ENCODE measurements around the gene APBA1. TPM values are rescaled to one million over a fixed set of nuclear protein-coding genes. Genes with fewer than 3 reads are reported as not detected.
"Not testable (repeated sequence)": the region's sequence is repeated elsewhere in the genome, so short reads cannot be mapped to it uniquely, and the experiment has no call there.

APBA1 gene
- total RNA-seq, 1 experiment from 2014 or later, result under 0.01 TPM

DNA sequence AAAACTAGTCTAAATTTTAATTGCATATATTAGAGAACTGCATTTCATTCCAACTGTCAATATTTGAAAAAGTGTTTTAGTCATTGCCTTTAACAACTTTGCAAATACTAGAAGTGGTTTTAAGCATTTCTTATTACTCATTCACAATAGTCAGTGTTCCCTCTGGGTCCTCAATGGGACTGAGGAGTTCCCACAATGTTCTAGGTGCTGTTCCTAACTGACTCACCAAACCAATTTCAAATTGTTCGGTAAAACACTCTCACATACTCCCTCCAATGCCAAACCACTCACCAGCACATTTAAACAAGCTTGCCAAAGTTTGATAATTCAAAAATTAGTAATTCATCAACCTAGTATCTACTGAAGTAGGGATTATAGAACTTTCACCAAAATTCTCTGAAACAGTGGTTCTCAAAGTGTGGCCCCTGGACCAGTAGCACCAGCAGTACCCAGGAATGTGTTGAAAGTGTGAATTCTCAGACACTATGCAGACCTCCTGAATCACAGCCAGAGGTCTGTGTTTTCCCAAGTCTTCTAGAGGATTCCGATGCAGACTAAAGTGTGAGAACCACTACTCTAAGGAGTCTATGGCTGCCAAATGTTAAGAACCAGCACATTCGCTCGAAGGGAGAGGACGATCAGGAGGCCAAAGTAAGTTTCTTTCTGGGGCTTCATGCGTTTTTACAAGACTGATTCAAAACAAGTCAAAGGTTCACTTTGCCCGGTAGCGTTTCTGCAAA lies 72.8 kb downstream of the APBA1 start:
- DNase-seq, result no peak
- Histone ChIP-seq H3K4me3 (no peak overlapping the region), H3K9me3 (no peaks in the 10 kb centered on the region), H3K36me3 (no peaks in the 10 kb centered on the region), H3K27me3 (no peaks in the 10 kb centered on the region)

DNA sequence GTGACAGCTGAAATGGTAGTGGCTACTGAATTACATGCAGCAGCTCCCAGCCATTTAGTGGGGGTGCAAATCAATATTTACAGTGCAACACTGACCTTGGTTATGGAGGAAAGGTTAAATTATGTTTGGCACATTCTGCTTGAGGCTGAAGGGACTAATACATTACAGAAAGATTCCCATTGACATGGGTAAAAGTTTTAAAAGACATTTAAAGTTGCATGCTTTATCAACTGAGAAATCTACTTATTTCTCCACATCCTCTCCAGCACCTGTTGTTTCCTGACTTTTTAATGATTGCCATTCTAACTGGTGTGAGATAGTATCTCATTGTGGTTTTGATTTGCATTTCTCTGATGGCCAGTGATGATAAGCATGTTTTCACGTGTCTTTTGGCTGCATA lies 75.3 kb downstream of the APBA1 start:
- not testable (repeated sequence) for H3K9me3 ChIP-seq, H3K36me3 ChIP-seq, H3K27me3 ChIP-seq, H3K4me3 ChIP-seq, DNase-seq

DNA sequence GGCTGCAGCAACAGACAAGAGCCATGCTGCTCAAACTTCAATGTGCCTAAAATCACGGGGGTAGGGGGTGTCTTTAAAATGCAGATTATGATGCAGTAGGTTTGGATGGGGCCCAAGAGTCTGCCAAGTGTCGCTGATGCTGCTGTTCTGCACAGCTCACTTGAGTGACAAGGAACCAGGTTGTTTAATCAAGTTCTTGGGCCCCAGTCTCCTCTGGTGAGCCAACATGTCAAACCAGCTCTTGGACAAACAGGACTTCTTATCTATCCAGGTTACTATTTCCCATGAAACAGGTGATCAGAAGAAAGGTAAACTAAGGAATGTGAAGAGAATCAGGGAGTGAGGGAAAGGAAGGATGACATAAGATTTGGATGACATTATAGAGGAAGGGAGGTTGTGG lies 78.0 kb downstream of the APBA1 start:
- H3K4me3 ChIP-seq, result no peak overlapping the region
- no peaks in the 10 kb centered on the region for H3K36me3 ChIP-seq
- no peaks in the 10 kb centered on the region for H3K9me3 ChIP-seq
- no peak for DNase-seq
- no peaks in the 10 kb centered on the region for H3K27me3 ChIP-seq

DNA sequence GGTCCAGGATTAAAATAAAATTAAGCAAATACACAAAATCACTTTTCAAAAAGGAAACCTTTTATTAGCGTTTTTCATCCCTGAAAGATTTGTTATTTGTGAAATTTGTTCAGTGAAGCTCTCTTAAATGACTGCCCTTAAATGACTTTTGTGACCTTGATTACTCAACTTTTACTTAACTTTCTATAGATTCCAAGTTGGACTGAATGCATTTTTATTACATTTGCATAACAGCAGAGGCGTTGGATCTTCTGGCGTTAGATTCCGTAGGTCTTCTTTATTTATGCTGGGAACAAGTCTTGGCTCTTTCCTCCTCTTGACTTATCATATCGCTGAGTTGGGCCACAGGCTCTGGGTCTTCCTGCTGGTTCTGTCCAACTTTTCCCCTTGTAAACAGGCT lies 78.4 kb downstream of the APBA1 start:
- Histone ChIP-seq H3K9me3 (no peaks in the 10 kb centered on the region), H3K36me3 (no peaks in the 10 kb centered on the region), H3K27me3 (no peaks in the 10 kb centered on the region), H3K4me3 (no peak overlapping the region)
- no peak for DNase-seq

DNA sequence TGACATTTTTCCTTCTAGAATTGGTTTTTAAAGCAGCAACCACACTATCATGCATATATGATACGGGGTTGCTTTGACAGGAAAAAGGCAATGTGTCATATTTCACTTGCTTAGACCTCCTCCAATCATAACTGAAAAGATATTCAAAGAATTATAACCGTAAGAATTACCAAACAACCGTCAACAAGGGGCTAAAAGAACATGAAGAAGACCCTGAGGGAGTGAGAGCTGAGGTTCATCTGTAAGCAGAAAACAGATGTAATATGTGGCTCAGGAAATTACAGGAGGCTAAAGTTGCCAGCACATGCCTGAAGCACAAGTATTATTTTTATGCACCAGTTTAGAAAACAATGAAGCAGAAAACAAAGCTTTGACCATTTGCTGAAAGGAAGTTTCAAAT lies 78.9 kb downstream of the APBA1 start:
- no peaks in the 10 kb centered on the region for H3K27me3 ChIP-seq
- H3K36me3 ChIP-seq, result no peaks in the 10 kb centered on the region
- H3K4me3 ChIP-seq, result no peak overlapping the region
- no peak for DNase-seq
- no peaks in the 10 kb centered on the region for H3K9me3 ChIP-seq

DNA sequence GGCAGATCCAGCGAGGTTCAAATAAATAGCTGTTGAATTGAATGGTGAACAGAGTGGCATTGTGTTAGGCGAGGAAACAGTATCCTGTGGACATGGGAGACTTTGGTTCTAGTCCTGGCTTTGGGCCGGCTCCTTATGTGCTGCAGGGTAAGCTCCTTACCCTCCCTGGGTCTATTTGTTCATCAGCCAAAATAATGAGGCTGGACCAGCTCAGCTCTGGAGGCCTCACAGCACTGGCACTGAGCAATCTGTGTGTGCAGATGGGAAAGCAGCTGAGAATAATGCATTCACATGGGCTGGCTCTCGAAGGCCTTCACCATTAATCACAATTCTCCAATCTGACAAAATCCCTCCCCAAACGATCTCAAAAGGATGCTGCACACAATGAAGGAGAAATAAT lies 81.9 kb downstream of the APBA1 start:
- no peaks in the 10 kb centered on the region for H3K27me3 ChIP-seq
- DNase-seq, result no peak

DNA sequence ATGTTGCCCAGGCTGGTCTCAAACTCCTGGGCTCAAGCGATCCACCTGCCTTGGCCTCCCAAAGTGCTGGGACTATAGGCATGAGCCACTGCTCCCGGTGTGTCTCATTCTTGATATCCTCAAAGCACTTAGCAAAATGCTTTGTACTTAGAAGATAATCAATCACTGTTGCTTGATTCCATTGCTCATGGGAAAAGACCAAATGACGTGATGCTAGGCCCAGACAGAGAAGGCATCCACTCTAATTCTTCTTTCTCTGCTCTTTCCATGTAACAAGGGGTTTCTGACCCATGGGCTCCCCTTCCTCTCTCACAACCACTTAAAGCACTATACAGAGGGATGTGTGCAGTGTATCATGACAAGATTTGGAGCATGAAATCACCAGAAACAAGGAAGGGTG lies 83.0 kb downstream of the APBA1 start:
- H3K36me3 ChIP-seq, result no peaks in the 10 kb centered on the region
- H3K9me3 ChIP-seq, result no peaks in the 10 kb centered on the region
- no peak for DNase-seq
- no peaks in the 10 kb centered on the region for H3K27me3 ChIP-seq
- H3K4me3 ChIP-seq, result no peak overlapping the region

More for the DNA sequence above, 81.9 kb downstream of the APBA1 start:
- Histone ChIP-seq H3K36me3 (no peaks in the 10 kb centered on the region), H3K9me3 (no peaks in the 10 kb centered on the region), H3K4me3 (no peak overlapping the region)

DNA sequence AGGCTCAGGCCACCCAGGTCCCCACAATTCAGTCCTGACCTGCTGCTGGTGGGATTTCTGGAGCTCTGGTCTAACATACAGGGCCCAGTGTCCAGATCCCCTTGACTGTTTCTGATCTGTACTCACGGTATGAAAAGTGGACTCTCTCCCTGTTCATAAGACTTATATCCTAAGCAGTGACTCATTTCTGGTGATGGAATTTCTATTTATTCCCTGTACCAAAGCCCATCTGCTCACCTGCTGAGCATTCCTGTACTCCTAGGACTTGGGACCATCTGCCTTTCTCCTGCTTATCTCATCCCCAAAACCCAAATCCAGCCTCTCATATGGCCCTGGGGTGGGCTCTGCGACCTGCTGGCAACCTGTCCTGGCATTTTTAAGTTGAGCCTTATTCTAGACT lies 86.6 kb downstream of the APBA1 start:
- Histone ChIP-seq H3K36me3 (no peaks in the 10 kb centered on the region), H3K9me3 (no peaks in the 10 kb centered on the region), H3K27me3 (no peaks in the 10 kb centered on the region), H3K4me3 (no peak overlapping the region)
- no peak for DNase-seq

DNA sequence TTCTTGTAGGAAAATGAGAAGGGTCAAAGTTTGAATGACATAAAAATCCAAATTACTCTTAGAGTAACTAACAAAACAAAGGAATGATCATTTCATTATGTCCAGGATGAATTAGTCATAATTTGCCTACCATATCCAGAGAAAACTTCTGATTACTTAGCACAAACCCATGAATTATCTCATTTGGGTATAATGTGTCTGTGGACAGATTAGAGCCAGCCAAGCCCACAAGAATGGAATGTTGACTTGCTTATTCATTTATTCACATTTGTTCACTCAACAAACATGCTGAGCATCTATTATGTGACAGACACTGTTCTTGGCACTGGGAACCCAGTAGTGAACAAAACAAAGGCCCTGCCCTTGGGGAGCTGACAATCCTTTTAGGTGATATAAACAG lies 87.4 kb downstream of the APBA1 start:
- DNase-seq, result no peak

DNA sequence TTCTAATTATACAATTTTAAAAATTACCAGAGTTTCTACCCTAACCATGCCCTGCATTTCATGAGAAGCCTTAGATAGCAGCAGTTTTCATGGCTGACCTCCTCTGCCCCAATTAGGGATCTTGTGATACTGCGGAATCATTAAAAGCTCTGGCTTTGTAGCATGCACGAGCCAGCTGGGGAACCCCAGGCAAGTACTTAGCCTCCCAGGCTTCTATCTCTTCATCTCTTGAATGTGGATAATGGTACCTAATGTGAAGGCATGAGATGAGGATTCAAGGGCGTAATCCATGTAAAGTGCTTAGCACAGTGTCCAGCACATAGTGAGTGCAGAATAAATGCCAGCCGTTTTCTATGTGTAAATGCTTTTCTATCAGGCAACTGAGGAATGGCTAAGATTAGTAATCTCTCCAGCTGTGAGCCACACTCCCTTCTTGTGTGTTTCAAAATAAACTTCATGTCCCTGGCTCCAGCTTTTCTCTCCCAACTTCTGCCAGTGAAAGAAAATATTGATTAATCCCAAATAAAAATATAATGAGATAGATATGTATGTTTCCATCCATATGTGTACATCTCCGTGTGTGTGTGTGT lies 88.4 kb downstream of the APBA1 start:
- Histone ChIP-seq H3K36me3 (no peaks in the 10 kb centered on the region), H3K4me3 (no peak overlapping the region), H3K9me3 (no peaks in the 10 kb centered on the region), H3K27me3 (no peaks in the 10 kb centered on the region)
- no peak for DNase-seq

More for the DNA sequence above, 87.4 kb downstream of the APBA1 start:
- Histone ChIP-seq H3K4me3 (no peak overlapping the region), H3K9me3 (no peaks in the 10 kb centered on the region), H3K27me3 (no peaks in the 10 kb centered on the region), H3K36me3 (no peaks in the 10 kb centered on the region)

DNA sequence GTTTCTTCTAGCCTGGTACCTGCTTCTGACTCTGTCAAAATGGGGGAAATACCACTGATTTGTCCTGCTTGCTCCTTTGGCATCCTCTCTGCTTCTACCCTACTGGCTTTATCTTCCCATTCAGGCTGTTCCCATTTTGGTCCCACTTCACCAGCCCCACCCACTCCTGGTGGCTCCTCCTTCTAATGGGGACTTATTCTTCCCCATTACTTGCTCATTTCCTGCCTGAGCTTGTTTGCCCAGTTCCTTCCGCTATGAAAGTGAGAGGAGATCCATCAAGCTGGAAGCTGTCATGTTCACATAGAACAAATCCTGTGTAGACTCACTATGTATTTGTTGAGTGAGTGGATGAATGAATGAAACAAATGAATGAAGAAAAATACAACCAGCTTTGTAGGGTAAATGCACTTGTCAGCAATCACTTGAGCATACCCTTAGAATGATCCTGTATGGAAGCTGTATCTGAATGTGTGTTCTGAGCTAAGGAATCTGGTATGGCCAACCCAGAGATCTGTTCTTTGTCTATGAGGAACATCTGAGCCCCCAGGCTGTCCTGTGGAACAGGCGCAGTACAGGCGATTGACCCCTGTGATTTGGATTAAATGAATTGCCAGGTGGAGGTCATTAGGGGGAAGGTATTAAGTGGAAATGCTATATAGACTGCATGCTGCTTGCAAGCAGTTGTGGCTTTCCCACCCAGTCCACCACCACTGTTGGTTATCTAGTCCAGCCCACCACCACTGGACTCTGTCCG lies 89.5 kb downstream of the APBA1 start:
- Histone ChIP-seq H3K36me3 (no peaks in the 10 kb centered on the region), H3K9me3 (no peaks in the 10 kb centered on the region), H3K4me3 (no peak overlapping the region), H3K27me3 (no peaks in the 10 kb centered on the region)
- no peak for DNase-seq

DNA sequence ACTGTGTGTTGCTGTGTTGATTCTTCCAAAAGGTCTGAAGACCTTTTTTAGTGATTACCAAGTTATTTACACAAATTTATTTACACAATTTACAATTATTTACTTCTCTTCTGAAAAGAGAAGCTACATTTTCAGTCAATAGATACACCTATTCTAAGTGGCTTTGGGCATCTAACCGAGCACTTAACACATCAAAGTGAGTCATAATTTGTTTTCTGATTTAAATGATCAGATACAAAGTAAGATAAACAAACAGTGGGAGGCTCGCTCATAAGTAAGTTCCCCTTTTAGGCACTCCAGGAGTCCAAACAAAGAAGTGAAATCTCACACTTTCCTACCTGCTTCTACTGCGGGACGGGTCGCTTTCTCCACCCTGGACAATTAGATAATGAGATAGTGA lies 90.2 kb downstream of the APBA1 start:
- Histone ChIP-seq H3K27me3 (no peaks in the 10 kb centered on the region), H3K36me3 (no peaks in the 10 kb centered on the region), H3K4me3 (no peak overlapping the region), H3K9me3 (no peaks in the 10 kb centered on the region)
- DNase-seq, result no peak

DNA sequence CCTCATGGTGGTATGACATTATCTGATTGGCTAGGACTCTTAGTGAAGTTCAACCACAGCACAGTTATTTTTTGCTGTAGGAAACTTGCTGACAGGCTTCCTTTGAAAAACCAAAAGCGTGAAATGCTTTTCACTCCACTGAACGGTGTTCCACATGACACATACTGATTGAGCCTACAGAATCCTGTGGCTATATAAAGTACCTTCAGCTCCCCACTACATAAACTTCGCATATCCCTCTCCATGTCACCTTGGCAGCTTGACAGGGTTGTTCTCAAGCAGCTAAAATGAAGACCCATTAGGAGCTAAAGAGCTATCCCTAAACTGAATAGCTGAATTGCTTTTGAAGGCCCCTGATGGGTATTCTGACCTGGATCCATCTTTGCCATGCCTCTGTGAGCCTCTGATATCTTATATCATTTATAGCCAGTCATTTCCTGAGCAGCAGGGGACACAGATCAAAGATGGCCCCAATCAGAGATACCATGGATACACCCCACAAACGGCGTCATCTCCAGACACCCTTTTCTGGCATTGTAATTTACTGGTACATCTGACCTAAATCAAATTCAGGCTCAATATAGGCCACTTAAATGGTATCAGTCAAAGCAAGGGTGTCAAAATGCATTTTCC lies 91.5 kb downstream of the APBA1 start:
- H3K36me3 ChIP-seq, result no peaks in the 10 kb centered on the region
- H3K4me3 ChIP-seq, result no peak overlapping the region
- no peak for DNase-seq
- no peaks in the 10 kb centered on the region for H3K9me3 ChIP-seq
- H3K27me3 ChIP-seq, result no peaks in the 10 kb centered on the region

DNA sequence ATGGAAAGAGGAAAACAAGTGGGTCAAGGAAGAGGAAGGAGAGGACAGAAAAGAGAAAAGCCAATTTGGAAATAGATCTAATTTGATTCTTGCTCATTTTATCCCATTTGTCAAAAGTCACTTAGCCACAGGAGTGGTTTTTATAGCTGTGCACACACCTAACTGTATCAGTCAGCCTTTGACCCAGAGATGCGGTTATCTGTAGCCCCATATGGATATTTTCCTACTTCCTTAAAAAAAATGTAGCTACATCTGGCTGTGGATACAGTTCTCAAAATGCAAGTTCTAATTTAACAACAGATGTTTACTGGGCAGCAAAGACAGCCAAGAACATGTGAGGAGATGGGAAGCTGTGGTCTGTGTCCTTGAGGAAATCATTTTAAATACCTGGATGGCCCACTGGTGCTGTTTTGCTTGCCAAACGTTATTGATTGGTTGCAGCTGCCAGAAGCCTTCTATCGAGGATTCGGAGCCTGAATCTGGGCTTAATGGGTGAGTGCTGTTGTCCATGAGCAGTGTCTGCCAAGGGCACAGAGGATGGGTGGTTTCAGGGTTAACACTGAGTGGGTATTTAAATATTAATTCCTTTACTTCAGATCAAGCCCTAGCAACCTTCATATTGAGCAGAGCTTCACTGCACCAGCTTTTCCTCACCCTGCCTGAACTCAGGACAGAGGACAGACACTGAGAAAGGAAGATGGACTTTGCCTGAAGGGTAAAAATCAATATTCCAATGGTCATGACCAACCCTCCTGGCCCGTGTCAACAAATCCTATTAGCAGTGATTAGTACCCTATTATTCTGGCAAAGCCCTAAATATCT lies 92.2 kb downstream of the APBA1 start:
- H3K4me3 ChIP-seq, result no peak overlapping the region
- no peaks in the 10 kb centered on the region for H3K27me3 ChIP-seq
- no peak for DNase-seq
- no peaks in the 10 kb centered on the region for H3K36me3 ChIP-seq
- H3K9me3 ChIP-seq, result no peaks in the 10 kb centered on the region

DNA sequence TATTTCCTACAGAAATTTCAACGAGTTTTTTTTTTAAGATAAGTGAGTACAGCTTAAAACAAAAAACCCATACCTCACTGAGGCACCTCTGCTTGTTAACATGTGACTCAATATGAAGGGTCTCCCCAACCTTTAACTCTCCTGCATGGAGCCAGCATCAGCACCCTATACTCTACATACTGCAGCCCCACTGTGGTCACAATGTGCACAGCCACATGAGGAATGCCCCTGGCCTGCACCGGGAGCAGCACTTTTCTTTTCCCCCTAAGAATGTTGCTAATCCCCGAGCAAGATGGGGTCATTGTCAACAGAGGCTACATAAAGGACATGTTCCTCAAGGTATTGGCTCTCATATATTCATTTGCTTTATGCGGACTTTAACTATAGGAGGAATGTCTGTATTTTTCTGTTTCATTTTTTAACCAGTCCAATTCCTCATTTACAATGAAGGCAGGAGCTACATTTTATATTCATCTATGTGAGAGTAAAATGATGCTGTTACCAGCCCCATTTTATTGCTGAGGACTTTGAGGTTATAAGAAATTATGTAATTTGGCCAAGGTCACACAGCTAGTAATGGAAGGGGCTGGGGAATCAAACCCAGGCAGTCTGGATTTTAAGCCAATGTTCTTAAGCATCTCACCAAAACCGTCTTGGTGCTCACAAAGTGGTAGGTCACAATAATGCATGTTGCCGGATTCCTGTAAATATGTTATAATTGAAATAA lies 93.0 kb downstream of the APBA1 start:
- Histone ChIP-seq H3K36me3 (no peaks in the 10 kb centered on the region), H3K4me3 (no peak overlapping the region), H3K9me3 (no peaks in the 10 kb centered on the region), H3K27me3 (no peaks in the 10 kb centered on the region)
- DNase-seq, result no peak

DNA sequence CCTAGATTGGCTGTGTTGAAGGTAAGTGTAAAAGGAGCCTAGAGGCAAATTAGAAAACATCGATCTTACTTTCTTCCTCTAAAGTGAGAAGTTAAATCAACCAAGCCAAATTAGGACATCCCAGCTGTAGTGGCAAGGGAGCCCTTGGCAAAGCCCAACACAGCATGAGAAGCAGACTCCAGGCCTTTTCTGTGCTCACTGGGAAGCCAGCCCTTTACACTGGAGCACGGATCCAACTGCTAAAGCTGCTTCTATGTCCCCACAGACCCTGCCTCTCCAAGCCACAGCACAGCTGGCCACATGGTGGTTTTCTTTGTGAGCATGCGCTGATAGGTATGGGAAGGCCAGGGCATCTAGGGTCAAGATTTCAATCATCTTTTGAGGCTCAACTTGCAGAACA lies 94.1 kb downstream of the APBA1 start:
- no peak for DNase-seq
- H3K4me3 ChIP-seq, result no peak overlapping the region
- H3K9me3 ChIP-seq, result no peaks in the 10 kb centered on the region
- no peaks in the 10 kb centered on the region for H3K27me3 ChIP-seq
- H3K36me3 ChIP-seq, result no peaks in the 10 kb centered on the region
